C4-2B (cell line): ENCODE measurements around the gene CHST8.

ENCODE experiments used
- H3K27ac ChIP-seq: fragments of 450-650 bp; 2 replicates; pipeline ENCODE4 v1.5.1; 2017
- CTCF ChIP-seq: fragments of 450-650 bp; conservative IDR thresholded peaks from 2 replicates; pipeline ENCODE4 v1.5.1; 2017; ENCODE audit warnings: mild to moderate bottlenecking
- ZFX ChIP-seq: fragments of 450-650 bp; IDR thresholded peaks from 2 replicates; pipeline ENCODE4 v1.6.1; 2017

The CHST8 gene

GRCh38 chr19:33781415-33781935, 159.7 kb downstream of the CHST8 start:
- H3K27ac ChIP-seq, result no peak overlapping the region
- TF ChIP-seq ZFX (no peak), CTCF (no peak)

GRCh38 chr19:33781996-33782395, 160.2 kb downstream of the CHST8 start:
- TF ChIP-seq CTCF, result no peak
- TF ChIP-seq ZFX, result no peak
- H3K27ac ChIP-seq, result no peak overlapping the region

- TF ChIP-seq ZFX, result no peak
- no peak for TF ChIP-seq CTCF
- H3K27ac ChIP-seq, result no peak overlapping the region
Measured at GRCh38 chr19:33784432-33784831, 162.7 kb downstream of the CHST8 start.

- TF ChIP-seq ZFX (no peak), CTCF (no peak)
- no peak overlapping the region for H3K27ac ChIP-seq
Measured at GRCh38 chr19:33785795-33786194, 164.0 kb downstream of the CHST8 start.

GRCh38 chr19:33788676-33789075, 166.9 kb downstream of the CHST8 start:
- no peak overlapping the region for H3K27ac ChIP-seq
- no peak for TF ChIP-seq ZFX
- no peak for TF ChIP-seq CTCF

- TF ChIP-seq ZFX (no peak), CTCF (no peak)
- H3K27ac ChIP-seq, result no peak overlapping the region
Measured at GRCh38 chr19:33789344-33789743, 167.6 kb downstream of the CHST8 start.

GRCh38 chr19:33794683-33795369, 173.1 kb downstream of the CHST8 start:
- TF ChIP-seq ZFX (no peak), CTCF (no peak)
- H3K27ac ChIP-seq, result peak overlapping the region; percentile 95
